HG02763 (cell line): ENCODE measurements around the gene USP28.
A peak's percentile ranks its signal among the peaks of the same experiment; 100 is the strongest.
"Not testable (repeated sequence)": the region's sequence is repeated elsewhere in the genome, so short reads cannot be mapped to it uniquely, and the experiment has no call there.

ENCODE experiments used
- ATAC-seq: cut with Tn5 transposase; IDR thresholded peaks from one replicate; pipeline ENCODE4 v1.9.1; 2021; ENCODE audit warnings: mild to moderate bottlenecking, moderate library complexity; ENCODE audit not compliant: unreplicated experiment

The USP28 gene

GRCh38 chr11:113840932-113841664, 34.3 kb downstream of the USP28 start:
- no peak for ATAC-seq

GRCh38 chr11:113839842-113840241, 35.5 kb downstream of the USP28 start:
- ATAC-seq = peak; percentile 68

GRCh38 chr11:113838005-113838404, 37.4 kb downstream of the USP28 start:
- no peak for ATAC-seq

GRCh38 chr11:113835306-113835705, 40.1 kb downstream of the USP28 start:
- ATAC-seq = no peak

- no peak for ATAC-seq
These were observed 42.2 kb downstream of the USP28 start for GRCh38 chr11:113833151-113833550.

- ATAC-seq = peak; percentile 76
These were observed 44.1 kb downstream of the USP28 start for GRCh38 chr11:113831314-113831713.

- no peak for ATAC-seq
These were observed 45.6 kb downstream of the USP28 start for GRCh38 chr11:113829751-113830150.

- ATAC-seq = no peak
These were observed 47.2 kb downstream of the USP28 start for GRCh38 chr11:113828191-113828590.

GRCh38 chr11:113827477-113827876, 47.9 kb downstream of the USP28 start:
- no peak for ATAC-seq

GRCh38 chr11:113818426-113818825, 56.9 kb downstream of the USP28 start:
- no peak for ATAC-seq

- ATAC-seq = no peak
These were observed 57.7 kb downstream of the USP28 start for GRCh38 chr11:113817626-113818025.

- ATAC-seq = no peak
These were observed 58.2 kb downstream of the USP28 start for GRCh38 chr11:113817162-113817561.

GRCh38 chr11:113814181-113814580, 61.2 kb downstream of the USP28 start:
- no peak for ATAC-seq

- no peak for ATAC-seq
These were observed 66.4 kb downstream of the USP28 start for GRCh38 chr11:113808931-113809330.

- no peak for ATAC-seq
These were observed 69.0 kb downstream of the USP28 start for GRCh38 chr11:113806406-113806805.

- no peak for ATAC-seq
These were observed 69.7 kb downstream of the USP28 start for GRCh38 chr11:113805640-113806039.

- no peak for ATAC-seq
These were observed 72.8 kb downstream of the USP28 start for GRCh38 chr11:113802621-113803020.

- no peak for ATAC-seq
These were observed 78.6 kb downstream of the USP28 start for GRCh38 chr11:113796663-113797259.

GRCh38 chr11:113789675-113790320, 85.6 kb downstream of the USP28 start:
- no peak for ATAC-seq

- not testable (repeated sequence) for ATAC-seq
These were observed 86.4 kb downstream of the USP28 start for GRCh38 chr11:113789016-113789415.

GRCh38 chr11:113782134-113782533, 93.2 kb downstream of the USP28 start:
- no peak for ATAC-seq

GRCh38 chr11:113781682-113782081, 93.7 kb downstream of the USP28 start:
- no peak for ATAC-seq
